Tibial nerve (tissue), 4 donors: Measurements from ENCODE around the gene SERPINB5. TPM values are rescaled to one million over a fixed set of nuclear protein-coding genes. Genes with fewer than 3 reads are reported as not detected.

Experiments used
- DNase-seq, 2 donors: peaks; one replicate each; pipeline ENCODE4 v3.0.0-alpha.2; 2019; ENCODE audit warnings: low spot score in 2 of 2
- H3K27ac ChIP-seq, 4 donors: fragments of 200-600 bp; sonication (generic) in 3 of 4; one replicate each; pipeline ENCODE4 v1.5.1; 2017 to 2019; ENCODE audit warnings: mild to moderate bottlenecking in 1 of 4
- H3K27me3 ChIP-seq, 2 donors: fragments of 200-600 bp; sonication (generic) in 1 of 2; one replicate each; pipeline versions ENCODE4 v1.5.1 to v1.6.0; 2017 to 2019
- H3K36me3 ChIP-seq, 3 donors: fragments of 200-600 bp; sonication (generic); one replicate each; pipeline ENCODE4 v1.5.1; 2018 to 2019
- H3K4me1 ChIP-seq, 4 donors: fragments of 200-600 bp; sonication (generic) in 3 of 4; one replicate each; pipeline ENCODE4 v1.5.1; 2017 to 2019
- H3K4me3 ChIP-seq, 4 donors: fragments of 200-600 bp; sonication (generic) in 3 of 4; one replicate each; pipeline ENCODE4 v1.5.1; 2017 to 2019; ENCODE audit warnings: mild to moderate bottlenecking in 1 of 4, moderate library complexity in 1 of 4
- H3K9me3 ChIP-seq, 4 donors: fragments of 200-600 bp; sonication (generic) in 3 of 4; one replicate each; pipeline ENCODE4 v1.5.1; 2017 to 2019
- EP300 ChIP-seq, 2 donors: sonication (generic); formaldehyde crosslinking; IDR thresholded peaks; one replicate each; pipeline ENCODE4 v1.6.1; 2017; ENCODE audit warnings: antibody characterized with exemption in 2 of 2, mild to moderate bottlenecking in 1 of 2
- POLR2A ChIP-seq, 2 donors: fragments of 450-650 bp; IDR thresholded peaks; one replicate each; pipeline ENCODE4 v1.6.1; 2017; ENCODE audit warnings: antibody characterized with exemption in 2 of 2, mild to moderate bottlenecking in 2 of 2, moderate library complexity in 2 of 2
- WGBS, 2 donors: methylation state at CpG; one replicate each; pipeline ENCODE4 v1.1.5; 2018; 5-methylcytosine and 5-hydroxymethylcytosine counted together
- total RNA-seq, 4 donors: library from RNA; depleted of rRNA; stranded (reverse); fragments of >200 nt; gene quantifications; one replicate each; pipeline ENCODE4 v1.1.0, GENCODE V29; 2016
- TF ChIP-seq, protein P1 (sequence below), 5 experiments: fragments of 200-600 bp in 3 of 5; fragments of 450-650 bp in 2 of 5; sonication (generic) in 3 of 5; IDR thresholded peaks; one replicate each; pipeline ENCODE4 v1.5.1; 2016 to 2019; ENCODE audit warnings: antibody characterized with exemption in 5 of 5, mild to moderate bottlenecking in 3 of 5, moderate library complexity in 2 of 5

Gene SERPINB5
- total RNA-seq, 4 donors from 2014 or later, result not detected

DNA sequence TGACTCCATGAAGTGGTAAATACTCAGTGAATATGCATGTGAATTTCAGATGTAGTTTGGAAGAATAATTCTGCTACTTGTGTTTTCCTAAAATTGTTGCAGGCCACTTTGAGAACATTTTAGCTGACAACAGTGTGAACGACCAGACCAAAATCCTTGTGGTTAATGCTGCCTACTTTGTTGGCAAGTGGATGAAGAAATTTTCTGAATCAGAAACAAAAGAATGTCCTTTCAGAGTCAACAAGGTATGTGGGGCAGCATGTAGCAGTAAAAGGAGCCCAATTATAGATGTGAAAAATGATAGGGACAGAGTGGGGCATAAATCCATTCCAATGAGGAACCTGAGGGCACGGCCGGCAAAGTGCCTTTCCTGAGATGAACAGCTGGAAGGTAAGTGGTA is 16.1 kb downstream of the SERPINB5 start:
- Histone ChIP-seq H3K36me3 (no peaks in the 10 kb centered on the region), H3K27ac (no peak overlapping the region), H3K9me3 (no peaks in the 10 kb centered on the region), H3K4me1 (no peaks in the 10 kb centered on the region), H3K4me3 (no peak overlapping the region), H3K27me3 (no peaks in the 10 kb centered on the region)
- no peak for TF ChIP-seq EP300 (IDR thresholded peaks at IDR 0.05)
- no peak for TF ChIP-seq POLR2A (IDR thresholded peaks at IDR 0.05)
- TF ChIP-seq, protein P1, sequence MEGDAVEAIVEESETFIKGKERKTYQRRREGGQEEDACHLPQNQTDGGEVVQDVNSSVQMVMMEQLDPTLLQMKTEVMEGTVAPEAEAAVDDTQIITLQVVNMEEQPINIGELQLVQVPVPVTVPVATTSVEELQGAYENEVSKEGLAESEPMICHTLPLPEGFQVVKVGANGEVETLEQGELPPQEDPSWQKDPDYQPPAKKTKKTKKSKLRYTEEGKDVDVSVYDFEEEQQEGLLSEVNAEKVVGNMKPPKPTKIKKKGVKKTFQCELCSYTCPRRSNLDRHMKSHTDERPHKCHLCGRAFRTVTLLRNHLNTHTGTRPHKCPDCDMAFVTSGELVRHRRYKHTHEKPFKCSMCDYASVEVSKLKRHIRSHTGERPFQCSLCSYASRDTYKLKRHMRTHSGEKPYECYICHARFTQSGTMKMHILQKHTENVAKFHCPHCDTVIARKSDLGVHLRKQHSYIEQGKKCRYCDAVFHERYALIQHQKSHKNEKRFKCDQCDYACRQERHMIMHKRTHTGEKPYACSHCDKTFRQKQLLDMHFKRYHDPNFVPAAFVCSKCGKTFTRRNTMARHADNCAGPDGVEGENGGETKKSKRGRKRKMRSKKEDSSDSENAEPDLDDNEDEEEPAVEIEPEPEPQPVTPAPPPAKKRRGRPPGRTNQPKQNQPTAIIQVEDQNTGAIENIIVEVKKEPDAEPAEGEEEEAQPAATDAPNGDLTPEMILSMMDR (IDR thresholded peaks at IDR 0.05), result no peak
- 71 to 84% methylated on average over 3 of the region's 3 CpGs for WGBS, 2 donors
- DNase-seq, result no peak

DNA sequence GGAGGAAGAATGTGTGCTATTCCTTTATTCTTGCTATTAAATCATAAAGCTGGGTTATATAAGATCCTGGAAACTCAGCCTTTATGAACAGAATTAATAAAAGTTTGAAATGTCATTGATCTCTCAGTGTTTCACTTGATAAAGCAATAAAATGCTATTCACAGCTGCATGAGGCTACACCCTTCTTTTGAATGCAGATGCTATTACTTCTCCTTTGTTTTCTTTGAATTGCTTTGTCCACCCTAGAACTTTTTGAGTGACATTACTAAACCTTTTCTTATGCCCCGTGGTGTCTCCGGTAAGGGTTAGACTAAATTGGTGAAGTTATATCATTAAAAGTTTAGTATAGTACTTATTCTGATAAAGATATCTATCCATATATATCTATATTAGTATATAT is 18.9 kb downstream of the SERPINB5 start:
- no peak for DNase-seq
- TF ChIP-seq, protein P1 (IDR thresholded peaks at IDR 0.05), result no peak
- TF ChIP-seq EP300 (IDR thresholded peaks at IDR 0.05) (no peak), POLR2A (IDR thresholded peaks at IDR 0.05) (no peak)
- H3K27me3 ChIP-seq, result no peaks in the 10 kb centered on the region
- no peak overlapping the region for H3K27ac ChIP-seq
- no peaks in the 10 kb centered on the region for H3K4me1 ChIP-seq
- no peaks in the 10 kb centered on the region for H3K9me3 ChIP-seq
- H3K36me3 ChIP-seq, result no peaks in the 10 kb centered on the region
- no peak overlapping the region for H3K4me3 ChIP-seq
- WGBS, 2 donors, result 72 to 80% methylated on average over 2 of the region's 2 CpGs

DNA sequence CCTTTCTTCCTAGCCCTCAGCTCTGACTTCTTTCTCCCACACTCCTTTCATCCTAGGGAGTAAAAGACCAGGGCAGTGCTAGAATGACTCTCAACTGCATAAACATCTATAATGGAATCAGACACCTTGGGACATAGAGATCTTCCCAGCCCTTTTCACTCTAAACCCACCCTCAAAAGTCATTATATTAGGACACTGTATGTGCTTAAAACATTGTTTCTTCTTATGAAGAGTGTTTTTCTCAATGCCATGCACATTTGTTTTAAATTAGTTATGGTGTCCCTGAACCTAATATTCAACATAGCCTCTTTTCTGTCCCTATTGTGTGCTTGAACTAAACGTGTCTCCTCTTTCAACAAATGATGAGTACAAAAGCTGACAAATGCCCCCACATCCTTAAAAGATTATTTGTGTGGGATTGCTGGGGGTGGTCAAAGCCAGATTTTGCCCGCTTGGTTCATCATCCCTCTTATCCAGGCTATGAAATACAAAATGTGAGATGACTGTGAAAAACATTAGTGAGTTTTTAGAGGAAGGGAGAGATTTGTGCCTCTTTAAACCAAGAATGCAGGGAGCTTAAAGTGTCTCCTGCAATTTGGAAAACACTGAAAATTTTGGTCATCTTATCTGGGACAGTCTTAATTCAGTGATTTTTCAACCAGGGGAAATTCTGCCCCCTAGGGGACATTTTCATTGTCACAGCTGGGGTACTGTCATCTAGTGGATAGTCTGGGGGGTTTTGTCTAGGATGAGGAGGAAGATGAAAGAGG is 29.0 kb downstream of the SERPINB5 start:
- 40 to 48% methylated on average over 2 of the region's 2 CpGs for WGBS, 2 donors
- no peak overlapping the region for H3K27ac ChIP-seq

DNA sequence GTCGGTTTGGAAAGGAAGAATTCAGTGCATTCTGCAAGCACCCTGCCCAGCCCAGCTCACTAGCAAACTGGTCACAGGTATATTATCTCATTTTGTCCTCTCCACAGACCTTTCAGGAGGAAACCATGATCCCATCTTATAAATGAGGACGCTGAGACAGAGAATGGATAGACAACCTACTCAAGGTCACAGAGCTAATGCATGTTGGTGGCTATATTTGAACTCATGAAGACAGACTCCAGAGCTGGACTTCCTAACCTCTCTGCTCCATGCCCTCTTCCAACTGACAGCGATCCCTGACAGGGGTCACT is 29.5 kb downstream of the SERPINB5 start:
- Histone ChIP-seq H3K27ac (no peak overlapping the region), H3K4me1 (no peaks in the 10 kb centered on the region), H3K36me3 (no peaks in the 10 kb centered on the region), H3K4me3 (no peak overlapping the region), H3K9me3 (no peaks in the 10 kb centered on the region), H3K27me3 (no peaks in the 10 kb centered on the region)
- WGBS, 2 donors, result 62 to 63% methylated on average over 3 of the region's 3 CpGs
- TF ChIP-seq EP300 (IDR thresholded peaks at IDR 0.05) (no peak), POLR2A (IDR thresholded peaks at IDR 0.05) (no peak)
- TF ChIP-seq, protein P1 (IDR thresholded peaks at IDR 0.05), result no peak
- no peak for DNase-seq

More for the DNA sequence above, 29.0 kb downstream of the SERPINB5 start:
- no peaks in the 10 kb centered on the region for H3K36me3 ChIP-seq
- no peaks in the 10 kb centered on the region for H3K4me1 ChIP-seq
- no peaks in the 10 kb centered on the region for H3K27me3 ChIP-seq
- TF ChIP-seq EP300 (IDR thresholded peaks at IDR 0.05) (no peak), POLR2A (IDR thresholded peaks at IDR 0.05) (no peak)
- TF ChIP-seq, protein P1 (IDR thresholded peaks at IDR 0.05), result peak in 3 of 5 experiments; percentile 11 to 34 (median 29)
- no peak overlapping the region for H3K4me3 ChIP-seq
- peak in 1 of 2 donors; percentile 43 for DNase-seq
- H3K9me3 ChIP-seq, result no peaks in the 10 kb centered on the region

DNA sequence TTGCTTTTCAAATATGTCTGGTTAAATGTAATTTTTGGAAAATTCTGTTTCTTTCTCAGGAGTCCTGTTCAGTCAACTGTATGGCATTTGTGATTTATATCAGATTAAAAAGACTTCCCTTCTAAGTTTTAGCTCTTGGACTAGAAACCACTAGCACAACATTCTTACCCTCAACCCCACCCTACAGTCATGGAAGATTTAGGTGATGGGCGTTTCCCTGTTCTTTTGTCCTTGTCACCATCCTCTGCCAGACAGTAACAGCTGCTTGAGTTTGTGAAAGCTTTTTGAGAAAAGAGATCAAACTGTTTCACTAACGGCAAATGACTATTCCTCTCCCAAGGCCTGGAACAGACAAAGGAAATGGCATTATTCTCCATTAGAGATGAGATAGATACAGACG is 31.8 kb downstream of the SERPINB5 start:
- Histone ChIP-seq H3K4me1 (no peaks in the 10 kb centered on the region), H3K27ac (no peak overlapping the region), H3K27me3 (no peaks in the 10 kb centered on the region), H3K4me3 (no peak overlapping the region), H3K36me3 (no peaks in the 10 kb centered on the region), H3K9me3 (no peaks in the 10 kb centered on the region)
- no peak for DNase-seq
- 50 to 56% methylated on average over 3 of the region's 3 CpGs for WGBS, 2 donors
- TF ChIP-seq POLR2A (IDR thresholded peaks at IDR 0.05) (no peak), EP300 (IDR thresholded peaks at IDR 0.05) (no peak)
- TF ChIP-seq, protein P1 (IDR thresholded peaks at IDR 0.05), result no peak
